GM19238 (cell line): ENCODE measurements around the gene LRRC36.
"Not testable (repeated sequence)": the region's sequence is repeated elsewhere in the genome, so short reads cannot be mapped to it uniquely, and the experiment has no call there.

Experiments used
- DNase-seq: peaks from one replicate; pipeline ENCODE4 v3.0.0; 2011; ENCODE audit warnings: low spot score; ENCODE audit not compliant: insufficient read length

The LRRC36 gene

GRCh38 chr16:67339453-67339852 is 12.8 kb downstream of the LRRC36 start:
- no peak for DNase-seq

GRCh38 chr16:67341250-67341649 is 14.6 kb downstream of the LRRC36 start:
- DNase-seq = no peak

- no peak for DNase-seq
These were observed 16.0 kb downstream of the LRRC36 start for GRCh38 chr16:67342616-67343015.

- DNase-seq = no peak
These were observed 18.8 kb downstream of the LRRC36 start for GRCh38 chr16:67345401-67345800.

- no peak for DNase-seq
These were observed 19.7 kb downstream of the LRRC36 start for GRCh38 chr16:67346341-67346740.

- no peak for DNase-seq
These were observed 22.6 kb downstream of the LRRC36 start for GRCh38 chr16:67349172-67349571.

GRCh38 chr16:67350324-67350723 is 23.7 kb downstream of the LRRC36 start:
- no peak for DNase-seq

- DNase-seq = not testable (repeated sequence)
These were observed 25.8 kb downstream of the LRRC36 start for GRCh38 chr16:67352463-67352862.

- DNase-seq = no peak
These were observed 29.8 kb downstream of the LRRC36 start for GRCh38 chr16:67356396-67356795.

- DNase-seq = no peak
These were observed 30.9 kb downstream of the LRRC36 start for GRCh38 chr16:67357561-67357960.

- DNase-seq = not testable (repeated sequence)
These were observed 33.1 kb downstream of the LRRC36 start for GRCh38 chr16:67359540-67360269.

- DNase-seq = no peak
These were observed 34.4 kb downstream of the LRRC36 start for GRCh38 chr16:67361038-67361437.

- DNase-seq = no peak
These were observed 38.1 kb downstream of the LRRC36 start for GRCh38 chr16:67364600-67365235.

GRCh38 chr16:67370661-67371060 is 44.0 kb downstream of the LRRC36 start:
- DNase-seq = no peak

- no peak for DNase-seq
These were observed 46.0 kb downstream of the LRRC36 start for GRCh38 chr16:67372664-67373063.

GRCh38 chr16:67376012-67376411 is 49.4 kb downstream of the LRRC36 start:
- DNase-seq = not testable (repeated sequence)

GRCh38 chr16:67378642-67379041 is 52.0 kb downstream of the LRRC36 start:
- DNase-seq = no peak

GRCh38 chr16:67383284-67383683 is 56.7 kb downstream of the LRRC36 start:
- no peak for DNase-seq

- DNase-seq = no peak
These were observed 58.3 kb downstream of the LRRC36 start for GRCh38 chr16:67384778-67385510.

- no peak for DNase-seq
These were observed 60.3 kb downstream of the LRRC36 start for GRCh38 chr16:67386861-67387455.

- DNase-seq = no peak
These were observed 61.0 kb downstream of the LRRC36 start for GRCh38 chr16:67387479-67388079.

GRCh38 chr16:67388191-67388590 is 61.6 kb downstream of the LRRC36 start:
- no peak for DNase-seq
